Liver (tissue), 3 donors: Measurements from ENCODE around the gene AZGP1.

Source experiments
- CTCF ChIP-seq: fragments of 150-350 bp; IDR thresholded peaks from 2 replicates; pipeline ENCODE4 v1.5.1; 2017; ENCODE audit warnings: improper control_type of control experiment, low read depth, low read length; ENCODE audit not compliant: missing input control
- FOXA1 ChIP-seq: IDR thresholded peaks from 2 replicates; pipeline ENCODE4 v1.6.1; 2016; ENCODE audit warnings: antibody characterized with exemption
- GABPA ChIP-seq, 2 donors: IDR thresholded peaks in 1 of 2; conservative IDR thresholded peaks in 1 of 2; 2 replicates each; pipeline ENCODE4 v1.6.1; 2016; ENCODE audit warnings: antibody characterized with exemption in 2 of 2, mild to moderate bottlenecking in 1 of 2, moderate library complexity in 1 of 2
- JUND ChIP-seq, 2 donors: IDR thresholded peaks; 2 replicates each; pipeline ENCODE4 v1.6.1; 2016; ENCODE audit warnings: antibody characterized with exemption in 2 of 2
- MAX ChIP-seq: IDR thresholded peaks from 2 replicates; pipeline ENCODE4 v1.6.1; 2016; ENCODE audit warnings: antibody characterized with exemption
- RAD21 ChIP-seq, 2 donors: IDR thresholded peaks; 2 replicates each; pipeline ENCODE4 v1.6.1; 2016; ENCODE audit warnings: antibody characterized with exemption in 2 of 2, mild to moderate bottlenecking in 2 of 2
- REST ChIP-seq: IDR thresholded peaks from 2 replicates; pipeline ENCODE4 v1.6.1; 2016; ENCODE audit warnings: antibody characterized with exemption, mild to moderate bottlenecking
- SP1 ChIP-seq: IDR thresholded peaks from 2 replicates; pipeline ENCODE4 v1.6.1; 2018; ENCODE audit warnings: antibody characterized with exemption, mild to moderate bottlenecking
- TAF1 ChIP-seq: conservative IDR thresholded peaks from 2 replicates; pipeline ENCODE4 v1.6.1; 2016; ENCODE audit warnings: antibody characterized with exemption, mild to moderate bottlenecking
- YY1 ChIP-seq: IDR thresholded peaks from 2 replicates; pipeline ENCODE4 v1.6.1; 2016; ENCODE audit warnings: antibody characterized with exemption, mild to moderate bottlenecking
- TF ChIP-seq, protein P1 (sequence below): IDR thresholded peaks from 2 replicates; pipeline ENCODE4 v1.6.1; 2016; ENCODE audit warnings: antibody characterized with exemption
- donor health status: healthy.
- donor health status: healthy.

DNA sequence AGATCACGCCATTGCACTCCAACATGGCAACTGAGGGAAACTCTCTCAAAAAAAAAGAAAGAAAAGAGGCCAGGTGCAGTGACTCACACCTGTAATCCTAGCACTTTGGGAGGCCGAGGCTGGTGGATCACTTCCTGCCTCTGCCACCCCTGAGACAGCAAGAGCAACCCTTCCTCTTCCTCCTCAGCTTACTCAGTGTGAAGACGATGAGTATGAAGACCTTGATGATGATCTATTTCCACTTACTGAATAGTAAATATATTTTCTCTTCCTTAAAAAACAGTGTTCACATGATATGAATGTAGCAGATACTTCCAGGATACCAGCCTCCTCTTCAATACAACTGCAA lies 37.5 kb upstream of the AZGP1 start:
- TF ChIP-seq CTCF (no peak), RAD21 (IDR thresholded peaks at IDR 0.05) (no peak), SP1 (no peak), FOXA1 (no peak), REST (no peak), GABPA (IDR thresholded peaks at IDR 0.05 in 1 of 2, conservative IDR thresholded peaks at IDR 0.05 in 1 of 2) (no peak), JUND (IDR thresholded peaks at IDR 0.05) (no peak), MAX (no peak), TAF1 (no peak), YY1 (no peak)
- TF ChIP-seq, protein P1, sequence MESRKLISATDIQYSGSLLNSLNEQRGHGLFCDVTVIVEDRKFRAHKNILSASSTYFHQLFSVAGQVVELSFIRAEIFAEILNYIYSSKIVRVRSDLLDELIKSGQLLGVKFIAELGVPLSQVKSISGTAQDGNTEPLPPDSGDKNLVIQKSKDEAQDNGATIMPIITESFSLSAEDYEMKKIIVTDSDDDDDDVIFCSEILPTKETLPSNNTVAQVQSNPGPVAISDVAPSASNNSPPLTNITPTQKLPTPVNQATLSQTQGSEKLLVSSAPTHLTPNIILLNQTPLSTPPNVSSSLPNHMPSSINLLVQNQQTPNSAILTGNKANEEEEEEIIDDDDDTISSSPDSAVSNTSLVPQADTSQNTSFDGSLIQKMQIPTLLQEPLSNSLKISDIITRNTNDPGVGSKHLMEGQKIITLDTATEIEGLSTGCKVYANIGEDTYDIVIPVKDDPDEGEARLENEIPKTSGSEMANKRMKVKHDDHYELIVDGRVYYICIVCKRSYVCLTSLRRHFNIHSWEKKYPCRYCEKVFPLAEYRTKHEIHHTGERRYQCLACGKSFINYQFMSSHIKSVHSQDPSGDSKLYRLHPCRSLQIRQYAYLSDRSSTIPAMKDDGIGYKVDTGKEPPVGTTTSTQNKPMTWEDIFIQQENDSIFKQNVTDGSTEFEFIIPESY = no peak
